Lung (tissue), 12 donors: Measurements from ENCODE around the gene SEMA5B. TPM values are rescaled to one million over a fixed set of nuclear protein-coding genes. Genes with fewer than 3 reads are reported as not detected.

Source experiments
- ATAC-seq: fragments of 200-7000 bp; cut with Tn5 transposase; one replicate; pipeline ENCODE4 v1.9.1; 2020; ENCODE audit warnings: moderate number of reproducible peaks; ENCODE audit not compliant: insufficient read depth, low FRiP score
- DNase-seq, 3 donors: peaks; one replicate each; pipeline ENCODE4 v3.0.0-alpha.2; 2013 to 2017
- H3K27ac ChIP-seq, 2 donors: one replicate each; pipeline ENCODE4 v1.5.1; 2013; ENCODE audit warnings: mild to moderate bottlenecking in 2 of 2, moderate library complexity in 2 of 2, control low read depth in 1 of 2, inconsistent platforms in 1 of 2, low read depth in 1 of 2, low read length in 1 of 2
- H3K27me3 ChIP-seq, 3 donors: one replicate each; pipeline ENCODE4 v1.5.1; 2013; ENCODE audit warnings: low read length in 2 of 3; ENCODE audit not compliant: control insufficient read depth in 3 of 3, insufficient read depth in 3 of 3
- H3K36me3 ChIP-seq, 4 donors: one replicate each; pipeline ENCODE4 v1.5.1; 2013; ENCODE audit warnings: low read length in 4 of 4, mild to moderate bottlenecking in 1 of 4, moderate library complexity in 1 of 4; ENCODE audit not compliant: control insufficient read depth in 4 of 4, insufficient read depth in 4 of 4
- H3K4me1 ChIP-seq, 5 donors: one replicate each; pipeline ENCODE4 v1.5.1; 2013; ENCODE audit warnings: low read length in 5 of 5, mild to moderate bottlenecking in 2 of 5, moderate library complexity in 1 of 5; ENCODE audit not compliant: control insufficient read depth in 5 of 5, insufficient read depth in 5 of 5
- H3K4me3 ChIP-seq: one replicate; pipeline ENCODE4 v1.5.1; 2013; ENCODE audit warnings: mild to moderate bottlenecking, control low read depth, moderate library complexity
- H3K9ac ChIP-seq, 2 donors: one replicate each; pipeline ENCODE4 v1.5.1; 2013; ENCODE audit warnings: low read length in 2 of 2, control low read depth in 1 of 2; ENCODE audit not compliant: insufficient read depth in 1 of 2
- H3K9me3 ChIP-seq, 4 donors: one replicate each; pipeline ENCODE4 v1.5.1; 2013; ENCODE audit warnings: low read length in 3 of 4, mild to moderate bottlenecking in 1 of 4, moderate library complexity in 1 of 4; ENCODE audit not compliant: control insufficient read depth in 4 of 4, insufficient read depth in 3 of 4
- CTCF ChIP-seq: IDR thresholded peaks from 2 replicates; pipeline ENCODE4 v1.5.1; 2012; ENCODE audit warnings: mild to moderate bottlenecking; ENCODE audit errors: control extremely low read depth, extremely low read depth
- WGBS, 2 donors: extraction: QIAGEN DNeasy Blood & Tissue Kit; methylation state at CpG; one replicate each; pipeline ENCODE4 v1.1.7; 2013; 5-methylcytosine and 5-hydroxymethylcytosine counted together
- polyA plus RNA-seq, 2 donors: library from polyadenylated mRNA; stranded (reverse); fragments of 200-250 nt; gene quantifications; one replicate each; pipeline ENCODE4 v1.2.1, GENCODE V29; 2013
- total RNA-seq, 2 donors: library from RNA; depleted of rRNA in 1 of 2; stranded (reverse); fragments of >200 nt in 1 of 2; gene quantifications; one replicate each; pipeline ENCODE4 v1.2.1, GENCODE V29; 2014 to 2021
- donor health status: control.
- donor health status: control.
- donor health status: Bipolar disorder and iron deficiency.
- donor health status: healthy.
- donor health status: DM: yes; HTN: yes; CAD: no.

Gene SEMA5B
- total and polyA plus RNA-seq, 4 donors = 0.30 to 2.2 (median 0.48) TPM

GRCh38 chr3:122972141-122972540, 55.4 kb downstream of the SEMA5B start:
- H3K36me3 ChIP-seq = no peaks in the 10 kb centered on the region
- H3K4me1 ChIP-seq = peaks cover 2 to 20% (median 11%) of the 10 kb centered on the region in 5 donors
- no peaks in the 10 kb centered on the region for H3K27me3 ChIP-seq
- H3K27ac ChIP-seq = no peak overlapping the region
- WGBS, 2 donors = 91 to 97% methylated on average over 1 of the region's 1 CpG
- no peak overlapping the region for H3K9ac ChIP-seq
- TF ChIP-seq CTCF = no peak
- no peak for ATAC-seq
- no peaks in the 10 kb centered on the region for H3K9me3 ChIP-seq
- no peak for DNase-seq
- no peak overlapping the region for H3K4me3 ChIP-seq

- Histone ChIP-seq H3K9ac (no peak overlapping the region), H3K4me3 (no peak overlapping the region), H3K9me3 (no peaks in the 10 kb centered on the region), H3K27ac (peak overlapping the region in 1 of 2 donors; percentile 72), H3K4me1 (peaks cover 2 to 14% (median 4%) of the 10 kb centered on the region in 5 donors), H3K36me3 (no peaks in the 10 kb centered on the region), H3K27me3 (no peaks in the 10 kb centered on the region)
- ATAC-seq (no peak), DNase-seq (peak; percentile 65 to 88 (median 81))
- 57 to 66% methylated on average over 10 of the region's 10 CpGs for WGBS, 2 donors
- no peak for TF ChIP-seq CTCF
These were observed 57.7 kb downstream of the SEMA5B start for GRCh38 chr3:122969585-122970469.

- no peak overlapping the region for H3K9ac ChIP-seq
- no peaks in the 10 kb centered on the region for H3K27me3 ChIP-seq
- no peaks in the 10 kb centered on the region for H3K36me3 ChIP-seq
- no peak overlapping the region for H3K4me3 ChIP-seq
- H3K27ac ChIP-seq = no peak overlapping the region
- no peak for ATAC-seq
- no peaks in the 10 kb centered on the region for H3K9me3 ChIP-seq
- no peak for TF ChIP-seq CTCF
- 99% methylated on average over 7 of the region's 7 CpGs for WGBS, 2 donors
- peaks cover 2 to 10% (median 4%) of the 10 kb centered on the region in 5 donors for H3K4me1 ChIP-seq
- no peak for DNase-seq
These were observed 59.8 kb downstream of the SEMA5B start for GRCh38 chr3:122967765-122968164.
